ENCODE data around the gene DNAJC27.
"Not testable (repeated sequence)": the region's sequence is repeated elsewhere in the genome, so short reads cannot be mapped to it uniquely, and the experiment has no call there.

DNAJC27 gene

GRCh38 chr2:24971536-24972314 lies at the start of gene DNAJC27:
Gene DNAJC27 (minus strand): TSS chr2:24971955. CDS start chr2:24971904, 51 bp downstream.
- DNase-seq = peak; percentile 89

GRCh38 chr2:25018681-25019080 lies 46.9 kb upstream of the DNAJC27 start:
- DNase-seq = no peak

GRCh38 chr2:25014631-25015030 lies 42.9 kb upstream of the DNAJC27 start:
- DNase-seq = no peak

GRCh38 chr2:25011342-25011741 lies 39.6 kb upstream of the DNAJC27 start:
- not testable (repeated sequence) for DNase-seq

GRCh38 chr2:25009954-25010353 lies 38.2 kb upstream of the DNAJC27 start:
- no peak for DNase-seq

GRCh38 chr2:25002066-25002465 lies 30.3 kb upstream of the DNAJC27 start:
- DNase-seq = no peak

- DNase-seq = no peak
These were observed 29.5 kb upstream of the DNAJC27 start for GRCh38 chr2:25001325-25001637.

- peak; percentile 7 for DNase-seq
These were observed 29.0 kb upstream of the DNAJC27 start for GRCh38 chr2:25000503-25001324.

GRCh38 chr2:25000036-25000435 lies 28.3 kb upstream of the DNAJC27 start:
- no peak for DNase-seq

GRCh38 chr2:24999097-24999496 lies 27.3 kb upstream of the DNAJC27 start:
- DNase-seq = not testable (repeated sequence)

GRCh38 chr2:24994146-24994724 lies 22.5 kb upstream of the DNAJC27 start:
- no peak for DNase-seq

GRCh38 chr2:24993406-24994145 lies 21.8 kb upstream of the DNAJC27 start:
- peak; percentile 44 for DNase-seq

GRCh38 chr2:24986372-24986771 lies 14.6 kb upstream of the DNAJC27 start:
- DNase-seq = no peak

GRCh38 chr2:24985511-24985910 lies 13.8 kb upstream of the DNAJC27 start:
- no peak for DNase-seq

- no peak for DNase-seq
These were observed 13.2 kb upstream of the DNAJC27 start for GRCh38 chr2:24984912-24985311.

GRCh38 chr2:24981411-24982136 lies 9.8 kb upstream of the DNAJC27 start:
- DNase-seq = no peak

- no peak for DNase-seq
These were observed 6.9 kb upstream of the DNAJC27 start for GRCh38 chr2:24978661-24979060.

- no peak for DNase-seq
These were observed 5.9 kb upstream of the DNAJC27 start for GRCh38 chr2:24977631-24978030.

GRCh38 chr2:24973812-24974211 lies 2.1 kb upstream of the DNAJC27 start:
- no peak for DNase-seq

GRCh38 chr2:24972315-24972961 lies 683 bp upstream of the DNAJC27 start:
- DNase-seq = peak; percentile 35

GRCh38 chr2:24971286-24971535 lies 544 bp downstream of the DNAJC27 start:
- no peak for DNase-seq

All from kidney glomerular epithelial cell (primary cell).